Activated CD8-positive, alpha-beta memory T cell treated with anti-CD3 and anti-CD28 coated beads, Interleukin-2, amount 50 U/mL, for 24 hours (primary cell): ENCODE results near the gene PLET1.
"Not testable (repeated sequence)": the region's sequence is repeated elsewhere in the genome, so short reads cannot be mapped to it uniquely, and the experiment has no call there.

Source experiments
- DNase-seq: peaks from one replicate; pipeline ENCODE4 v3.0.0-alpha.2; 2020; ENCODE audit errors: extremely low read depth

Gene PLET1

DNA sequence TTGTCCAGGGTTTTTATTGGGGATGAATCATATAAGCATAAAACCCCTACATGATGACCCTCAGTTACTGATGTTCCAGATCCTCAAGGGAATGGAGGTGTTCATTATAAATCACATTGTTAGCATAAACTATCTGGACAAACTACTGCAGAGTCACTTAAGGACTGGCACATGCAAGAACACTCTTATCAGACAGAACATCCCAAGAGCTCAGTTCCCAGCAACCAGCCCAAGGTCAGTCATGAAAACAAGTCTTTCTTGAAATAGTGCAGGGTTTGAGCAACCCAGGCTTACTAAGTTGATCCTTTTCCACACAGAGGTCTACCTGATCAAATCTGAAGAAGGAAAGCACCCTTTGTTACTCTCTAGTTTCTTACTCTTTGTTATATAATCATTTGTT lies 48.0 kb downstream of the PLET1 start:
- no peak for DNase-seq

DNA sequence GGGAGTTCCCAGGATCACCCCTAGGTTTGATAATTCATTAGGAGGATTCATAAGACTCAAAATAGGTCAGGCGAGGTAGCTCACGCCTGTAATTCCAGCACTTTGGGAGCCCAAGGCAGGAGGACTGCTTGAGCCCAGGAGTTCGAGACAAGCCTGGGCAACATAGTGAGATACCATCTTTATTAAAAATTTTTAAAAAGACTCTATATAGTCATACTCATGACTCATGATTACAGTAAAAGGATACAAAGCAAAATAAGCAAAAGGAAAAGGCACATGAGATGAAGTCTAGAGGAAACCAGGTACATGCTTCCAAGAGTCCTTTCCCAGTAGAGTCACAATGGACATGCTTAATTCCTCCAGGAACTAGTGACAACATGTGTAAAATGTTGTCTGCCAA lies 48.4 kb downstream of the PLET1 start:
- DNase-seq, result no peak

DNA sequence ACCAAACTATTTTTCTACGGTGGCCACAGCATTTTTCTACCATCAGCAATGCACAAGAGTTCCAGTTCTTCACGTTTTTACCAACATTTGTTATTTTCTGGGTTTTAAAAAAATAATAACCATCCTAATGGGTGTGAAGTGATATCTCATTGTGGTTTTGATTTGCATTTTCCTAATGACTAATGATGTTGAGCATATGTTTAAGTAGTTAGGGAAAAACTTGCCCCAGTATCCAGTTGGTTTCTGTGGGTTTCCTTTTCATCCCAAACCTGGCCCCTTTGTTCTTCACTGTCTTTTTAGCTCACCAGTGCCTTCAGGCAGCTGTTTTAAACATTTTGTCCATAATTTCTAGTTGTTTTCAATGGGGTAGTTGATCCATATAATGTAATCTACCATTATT lies 49.1 kb downstream of the PLET1 start:
- no peak for DNase-seq

DNA sequence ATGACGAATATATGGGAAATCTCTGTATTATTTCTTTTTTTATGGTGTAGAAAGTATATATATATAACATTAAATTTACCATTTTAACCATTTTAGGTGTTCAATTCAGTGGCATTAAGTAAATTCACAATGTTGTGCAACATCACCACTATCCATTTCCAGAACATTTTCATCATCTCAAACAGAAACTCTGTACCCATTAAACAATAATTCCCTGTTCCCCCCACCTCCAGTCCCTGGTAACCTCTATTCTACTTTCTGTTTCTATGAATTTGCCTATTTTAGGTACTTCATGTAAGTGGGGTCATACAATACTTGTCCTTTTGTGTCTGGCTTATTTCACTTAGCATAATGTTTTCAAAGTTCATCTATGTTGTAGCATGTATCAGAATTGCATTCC lies 49.8 kb downstream of the PLET1 start:
- no peak for DNase-seq

DNA sequence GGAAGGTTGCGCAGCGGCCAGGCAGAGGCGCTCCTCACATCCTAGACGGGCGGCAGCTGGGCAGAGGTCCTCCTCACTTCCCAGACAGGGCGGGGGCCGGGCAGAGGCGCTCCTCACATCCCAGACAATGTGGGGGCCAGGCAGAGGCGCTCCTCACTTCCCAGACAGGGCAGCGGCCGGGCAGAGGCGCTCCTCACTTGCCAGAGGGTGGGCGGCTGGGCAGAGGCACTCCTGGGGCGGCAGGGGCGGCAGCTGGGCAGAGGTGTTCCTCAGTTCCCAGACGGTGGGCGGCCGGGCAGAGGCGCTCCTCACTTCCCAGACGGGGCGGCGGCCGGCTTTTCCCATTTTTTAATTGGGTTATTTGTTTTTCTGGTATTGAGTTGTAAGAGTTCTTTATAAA lies 54.6 kb downstream of the PLET1 start:
- DNase-seq, result no peak

DNA sequence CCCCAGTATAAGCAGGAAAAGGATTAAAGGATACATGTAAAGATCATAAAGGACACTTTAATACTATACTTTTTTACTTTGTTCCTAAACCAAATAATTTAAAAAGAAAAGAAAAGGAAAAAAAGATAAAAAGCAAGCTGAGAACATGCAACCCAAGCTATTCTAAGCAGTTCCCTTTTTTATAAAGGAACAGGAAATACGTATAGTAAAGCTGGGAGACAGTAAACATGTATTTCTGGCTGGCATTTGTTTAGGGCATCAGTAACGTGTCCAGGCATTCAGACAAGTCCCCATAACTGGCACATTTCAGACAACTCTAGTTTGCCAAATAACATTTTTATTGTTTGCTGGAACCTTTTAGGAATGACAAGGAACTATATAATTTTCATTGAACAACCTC lies 60.4 kb downstream of the PLET1 start:
- no peak for DNase-seq

DNA sequence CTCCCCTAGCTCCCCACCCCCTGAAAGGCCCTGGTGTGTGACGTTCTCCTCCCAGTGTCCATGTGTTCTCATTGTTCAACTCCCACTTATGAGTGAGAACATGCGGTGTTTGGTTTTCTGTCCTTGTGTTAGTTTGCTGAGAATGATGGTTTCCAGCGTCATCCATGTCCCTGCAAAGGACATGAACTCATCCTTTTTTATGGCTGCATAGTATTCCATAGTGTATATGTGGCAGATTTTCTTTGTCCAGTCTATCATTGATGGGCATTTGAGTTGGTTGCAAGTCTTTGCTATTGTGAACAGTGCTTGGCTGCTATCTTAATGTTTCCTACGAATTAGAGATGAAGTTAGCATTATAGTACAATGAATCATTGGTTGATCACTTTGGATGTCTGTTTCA lies 61.6 kb downstream of the PLET1 start:
- DNase-seq, result not testable (repeated sequence)
